ENCODE data around the gene CTXN2.

The CTXN2 gene

DNA sequence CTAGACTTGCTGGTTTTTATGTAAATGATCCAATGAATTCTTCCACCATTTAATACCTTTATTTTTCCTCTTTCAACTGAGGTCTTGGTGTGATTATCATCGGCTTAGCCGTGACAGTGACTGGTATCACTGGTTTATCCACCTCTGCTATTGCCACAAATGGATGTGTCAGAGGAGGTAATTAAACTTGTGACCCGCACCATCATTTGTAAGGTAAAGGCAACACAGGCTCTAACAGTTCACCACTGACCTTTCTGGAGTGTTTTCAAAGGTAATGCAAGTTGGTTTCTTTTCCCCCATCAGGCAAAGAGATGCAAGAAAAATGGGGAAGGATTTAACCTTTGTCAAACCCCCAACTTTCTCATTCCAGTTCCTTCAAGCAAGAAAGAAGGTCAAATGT lies 34.3 kb downstream of the CTXN2 start:
- no peak for DNase-seq

DNA sequence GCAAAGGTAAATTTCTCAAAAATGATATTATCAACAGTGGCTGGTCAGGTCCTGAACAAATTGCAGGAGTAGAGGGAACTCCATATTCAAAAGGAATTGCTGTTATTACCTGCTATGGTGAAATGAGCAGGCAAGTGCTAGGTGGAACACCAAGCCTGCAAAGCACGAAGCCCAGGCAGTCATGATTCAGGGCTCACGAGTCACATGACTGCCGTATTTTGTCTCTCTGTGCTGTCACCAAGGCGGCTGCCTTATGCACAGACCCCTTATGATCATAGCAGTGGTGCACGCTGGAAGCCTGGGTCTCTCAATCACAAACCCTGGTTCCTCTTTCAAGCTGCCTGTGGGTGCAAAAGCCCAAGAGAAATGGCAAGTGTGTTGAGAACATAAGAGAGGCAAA lies 39.0 kb downstream of the CTXN2 start:
- DNase-seq = no peak

DNA sequence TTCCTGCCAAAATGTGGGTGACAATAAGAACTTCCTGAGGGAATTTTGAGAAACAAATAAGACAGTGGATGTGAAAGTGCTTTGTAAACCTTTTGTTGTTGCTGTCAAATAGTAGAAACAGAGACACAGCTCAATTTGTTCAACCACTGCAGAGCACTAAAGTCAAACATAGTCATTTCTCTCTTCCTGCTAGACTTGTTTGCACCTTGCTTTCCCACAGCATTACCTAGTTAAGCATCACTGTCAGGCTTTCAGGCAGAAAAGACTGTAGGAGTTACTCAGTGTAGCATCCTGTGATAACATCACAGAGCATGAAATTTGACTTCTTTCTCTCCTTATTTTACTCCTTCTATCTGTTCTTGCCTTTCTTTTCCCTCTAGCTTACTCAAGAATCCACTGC lies 41.8 kb downstream of the CTXN2 start:
- DNase-seq = no peak

GRCh38 chr15:48239334-48239733 lies 47.9 kb downstream of the CTXN2 start:
- DNase-seq = no peak

DNA sequence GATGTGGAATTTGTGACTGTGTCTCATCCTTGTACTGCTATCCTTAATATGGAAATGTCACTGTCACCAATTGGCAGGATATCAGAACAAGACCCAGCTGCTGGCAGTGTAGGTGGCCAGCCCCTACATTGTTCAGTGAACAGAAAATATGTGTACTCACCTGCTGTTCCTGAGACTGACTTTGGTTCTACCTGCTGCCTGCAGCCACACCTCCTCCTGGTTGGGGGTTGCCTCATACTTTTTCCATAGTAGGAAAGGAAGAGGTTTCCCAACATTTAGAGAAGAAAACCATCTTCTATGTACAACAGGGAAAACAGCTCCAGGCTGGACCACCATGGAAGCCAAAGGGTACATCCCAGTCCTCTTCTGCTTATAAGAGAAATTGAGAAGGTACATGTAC lies 50.5 kb downstream of the CTXN2 start:
- DNase-seq = no peak

GRCh38 chr15:48242535-48242934 lies 51.1 kb downstream of the CTXN2 start:
- DNase-seq = no peak

DNA sequence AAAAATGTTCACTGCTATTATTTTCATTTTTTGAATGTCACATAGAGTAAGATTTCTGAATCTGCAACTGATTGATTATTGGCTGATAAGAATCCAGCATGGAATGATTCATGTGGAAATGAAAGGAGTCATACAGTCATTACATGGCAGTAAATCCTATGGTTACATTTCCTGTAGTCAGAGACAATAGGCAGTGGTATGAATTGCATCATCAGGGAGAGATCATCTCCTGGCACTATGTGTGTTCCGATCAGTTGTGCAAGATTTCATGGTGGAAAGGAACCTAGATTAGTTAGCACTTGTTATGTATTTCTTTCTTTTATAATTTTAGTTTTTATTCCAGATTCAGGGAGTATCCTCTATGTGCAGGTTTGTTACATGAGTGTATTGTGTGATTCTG lies 53.5 kb downstream of the CTXN2 start:
- no peak for DNase-seq

GRCh38 chr15:48248414-48248813 lies 56.9 kb downstream of the CTXN2 start:
- no peak for DNase-seq

- peak; percentile 36 for DNase-seq
These were observed 59.2 kb downstream of the CTXN2 start for GRCh38 chr15:48250640-48251076.

GRCh38 chr15:48253172-48253571 lies 61.7 kb downstream of the CTXN2 start:
- DNase-seq = no peak
